GM12874 (cell line): ENCODE data around the gene C5.

Source experiments
- TF ChIP-seq, protein P1 (sequence below): IDR thresholded peaks from 2 replicates; pipeline ENCODE4 v1.5.1; 2011; ENCODE audit warnings: low read depth, mild to moderate bottlenecking, control low read depth, low read length, moderate library complexity; ENCODE audit not compliant: insufficient read depth

Gene C5

GRCh38 chr9:120956862-120957261, 93.2 kb downstream of the C5 start:
- TF ChIP-seq, protein P1, sequence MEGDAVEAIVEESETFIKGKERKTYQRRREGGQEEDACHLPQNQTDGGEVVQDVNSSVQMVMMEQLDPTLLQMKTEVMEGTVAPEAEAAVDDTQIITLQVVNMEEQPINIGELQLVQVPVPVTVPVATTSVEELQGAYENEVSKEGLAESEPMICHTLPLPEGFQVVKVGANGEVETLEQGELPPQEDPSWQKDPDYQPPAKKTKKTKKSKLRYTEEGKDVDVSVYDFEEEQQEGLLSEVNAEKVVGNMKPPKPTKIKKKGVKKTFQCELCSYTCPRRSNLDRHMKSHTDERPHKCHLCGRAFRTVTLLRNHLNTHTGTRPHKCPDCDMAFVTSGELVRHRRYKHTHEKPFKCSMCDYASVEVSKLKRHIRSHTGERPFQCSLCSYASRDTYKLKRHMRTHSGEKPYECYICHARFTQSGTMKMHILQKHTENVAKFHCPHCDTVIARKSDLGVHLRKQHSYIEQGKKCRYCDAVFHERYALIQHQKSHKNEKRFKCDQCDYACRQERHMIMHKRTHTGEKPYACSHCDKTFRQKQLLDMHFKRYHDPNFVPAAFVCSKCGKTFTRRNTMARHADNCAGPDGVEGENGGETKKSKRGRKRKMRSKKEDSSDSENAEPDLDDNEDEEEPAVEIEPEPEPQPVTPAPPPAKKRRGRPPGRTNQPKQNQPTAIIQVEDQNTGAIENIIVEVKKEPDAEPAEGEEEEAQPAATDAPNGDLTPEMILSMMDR: no peak

DNA sequence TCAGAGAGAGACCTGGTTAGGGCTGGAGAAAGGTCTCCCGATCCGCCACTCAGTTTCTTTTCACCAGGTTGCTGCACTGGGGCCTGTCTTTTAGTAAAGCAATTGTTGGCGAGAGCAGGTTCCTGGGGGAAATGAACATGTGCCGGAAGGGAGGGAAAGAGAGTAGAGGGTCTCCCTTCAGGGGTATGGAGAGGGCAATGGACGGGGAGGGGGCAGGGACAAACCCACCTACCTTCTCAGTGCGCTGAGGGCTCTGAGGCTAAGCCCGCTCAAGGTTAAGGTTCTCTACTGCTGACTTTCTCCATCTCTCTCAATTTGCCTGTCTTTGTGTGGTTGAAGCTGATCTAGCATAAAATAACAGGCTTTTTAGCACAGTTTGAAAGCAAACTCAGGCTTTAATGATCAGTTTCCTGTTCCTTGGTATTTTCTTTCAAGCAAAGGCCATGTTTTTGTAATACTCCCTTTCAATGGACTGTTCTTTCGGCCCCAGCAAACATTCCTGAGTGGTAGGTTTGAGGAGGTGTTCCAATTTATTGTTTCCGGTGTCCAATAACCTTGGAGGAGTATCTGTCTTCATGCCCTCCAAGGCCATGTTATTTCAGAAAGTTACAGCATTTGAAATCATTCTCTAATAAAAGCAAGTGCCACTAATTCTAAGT, 98.0 kb downstream of the C5 start:
- TF ChIP-seq, protein P1: no peak

DNA sequence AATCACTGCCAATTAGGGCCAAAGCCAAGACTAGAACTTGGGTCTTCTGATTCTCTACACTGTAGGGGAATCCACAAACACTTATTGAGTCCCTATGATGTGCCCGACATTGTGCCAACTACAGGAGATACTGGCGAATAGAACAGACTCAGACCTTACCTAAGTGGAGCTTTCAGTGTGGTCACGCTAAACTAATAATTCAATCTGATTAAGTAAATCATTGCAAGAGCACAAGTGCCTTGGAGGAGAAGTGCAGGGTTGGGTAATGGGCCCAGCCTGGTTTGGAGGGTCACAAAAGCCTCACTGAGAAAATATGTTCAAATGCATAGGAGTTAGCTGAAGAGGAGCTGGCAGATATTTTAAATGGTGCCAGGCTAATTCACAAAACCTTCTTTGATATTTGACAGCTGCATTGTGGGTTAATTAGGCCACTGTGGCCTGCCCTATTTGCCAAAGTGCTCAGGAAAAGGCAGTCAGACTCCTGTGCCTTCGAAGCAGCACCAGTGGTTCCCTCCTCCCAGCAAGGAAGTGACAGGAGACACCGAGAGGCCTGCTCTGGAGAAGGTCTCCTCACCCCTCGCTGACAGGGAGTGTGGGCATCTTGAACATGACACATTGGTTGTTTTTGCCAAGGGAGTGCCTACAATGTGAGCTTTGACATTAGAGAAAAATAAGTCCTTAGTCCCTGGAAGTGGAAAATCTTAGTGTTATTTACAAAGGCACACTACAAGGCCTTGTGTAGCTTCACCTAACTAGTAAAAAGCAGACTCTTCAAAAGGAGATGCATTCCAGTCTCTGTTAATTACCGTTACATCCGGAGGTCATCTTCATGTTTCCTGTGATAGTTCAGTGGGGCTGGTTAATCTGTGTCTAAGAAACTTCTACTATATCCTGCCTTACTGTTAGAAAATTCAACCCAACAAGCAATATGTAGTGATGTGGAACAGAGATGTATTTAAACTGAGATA, 99.4 kb downstream of the C5 start:
- TF ChIP-seq, protein P1: no peak

DNA sequence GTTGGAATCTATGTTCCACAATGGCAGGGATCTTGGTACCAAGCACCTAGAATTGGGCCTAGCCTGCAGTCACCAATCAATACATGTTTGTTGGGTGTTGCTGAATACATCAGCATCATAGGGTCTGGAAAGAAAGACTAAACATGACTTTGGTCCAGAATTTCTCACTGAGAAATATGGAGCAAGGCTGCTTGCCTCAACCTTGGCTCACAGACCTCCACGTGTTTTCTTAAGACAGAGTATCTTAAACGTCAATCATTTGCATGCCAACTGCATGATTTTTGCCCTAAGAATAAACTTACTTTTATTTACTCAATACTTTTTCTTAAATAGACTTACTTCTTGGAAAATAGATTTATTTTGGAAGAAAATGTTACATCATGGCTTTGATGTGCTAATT, 100.8 kb downstream of the C5 start:
- TF ChIP-seq, protein P1: no peak

GRCh38 chr9:120948824-120949223, 101.3 kb downstream of the C5 start:
- TF ChIP-seq, protein P1: no peak

DNA sequence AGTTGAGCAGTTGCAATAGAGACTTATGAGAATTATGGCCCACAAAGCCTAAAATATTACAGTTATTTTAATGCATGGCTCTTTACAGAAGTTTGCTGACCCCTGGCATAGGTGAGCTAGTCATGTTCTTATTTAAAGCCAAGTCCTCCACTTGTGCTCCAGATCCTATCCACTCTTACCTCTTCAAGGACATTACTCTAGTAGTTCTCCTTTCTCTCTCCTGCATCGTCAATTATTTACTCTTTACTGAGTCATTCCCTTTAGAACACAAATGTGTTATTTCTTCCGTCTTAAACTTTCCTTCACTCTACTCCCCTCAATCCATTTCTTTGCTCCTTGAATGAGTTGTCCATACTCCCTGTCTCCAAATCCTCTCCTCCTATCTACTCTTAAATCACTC, 102.9 kb downstream of the C5 start:
- TF ChIP-seq, protein P1: no peak

DNA sequence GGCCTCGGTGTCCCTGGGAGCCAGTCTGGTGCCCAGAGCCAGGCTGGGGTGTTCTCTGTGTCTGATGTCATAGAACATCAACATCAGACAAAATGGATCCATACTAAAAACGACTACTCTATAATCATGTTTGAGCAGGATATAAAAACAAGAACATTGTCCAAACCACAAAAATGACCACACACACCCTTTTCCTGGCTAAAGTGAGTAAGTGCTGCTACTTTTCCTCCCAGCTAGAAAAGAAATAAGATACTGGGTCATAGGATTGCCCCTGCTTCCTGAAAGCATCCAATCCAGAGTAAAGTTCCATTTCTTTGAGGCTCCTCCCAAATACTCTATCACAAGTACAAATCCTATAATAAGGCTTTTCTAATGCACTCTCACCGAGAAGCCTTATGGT, 103.8 kb downstream of the C5 start:
- TF ChIP-seq, protein P1: no peak
